ENCODE measurements around the gene TEX55. TPM values are rescaled to one million over a fixed set of nuclear protein-coding genes. Genes with fewer than 3 reads are reported as not detected.
"Not testable (repeated sequence)": the region's sequence is repeated elsewhere in the genome, so short reads cannot be mapped to it uniquely, and the experiment has no call there.

The TEX55 gene
- total RNA-seq, result not detected

DNA sequence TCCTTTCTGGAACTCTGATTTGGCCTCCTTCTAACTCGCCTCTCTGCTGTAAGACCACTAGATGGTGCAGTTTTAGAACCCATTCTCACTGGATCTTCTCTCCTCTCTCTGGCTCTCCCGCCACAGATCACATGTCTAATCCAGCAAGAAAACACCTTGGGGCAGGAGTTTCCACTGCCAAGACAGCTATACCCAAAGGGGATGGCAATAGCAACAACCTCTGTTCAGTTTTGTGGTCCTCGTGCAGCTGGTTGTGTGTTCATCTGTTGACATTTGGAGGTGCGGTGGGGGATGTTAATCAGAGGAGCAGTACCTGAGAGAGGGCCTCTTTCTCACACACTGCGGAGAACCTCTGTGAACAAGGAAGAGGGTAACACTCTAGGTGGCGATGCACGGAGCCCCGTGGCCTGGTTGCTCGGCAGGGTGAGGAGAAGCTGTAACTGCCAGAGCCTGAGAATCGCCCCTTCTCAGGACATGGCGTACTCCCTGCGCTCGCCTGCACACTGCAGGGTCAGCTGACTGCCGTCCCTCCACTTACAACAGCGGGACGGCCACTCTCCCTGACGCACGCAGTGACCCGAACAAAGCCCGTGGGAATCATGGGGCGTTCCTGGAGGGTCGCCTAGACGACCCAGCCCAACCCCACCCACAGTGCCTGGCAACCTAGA, at the start of gene TEX55:
Gene TEX55 (plus strand): TSS at position 666 of the 668 bp plus-strand sequence. CDS start 25 bp downstream, outside the sequence.
- Mint-ChIP-seq H3K36me3 (ENCODE audit: low read depth) (no peaks in the 10 kb centered on the region), H3K27ac (no peak within 1 kb of the TSS), H3K9me3 (no peaks in the 10 kb centered on the region), H3K4me1 (peaks cover 2% of the 10 kb centered on the region), H3K4me3 (no peak within 1 kb of the TSS), H3K27me3 (no peaks in the 10 kb centered on the region)
- CTCF ChIA-PET, result interaction anchor here (0.7 to 4.5 kb wide), 4 partner anchors 9 to 536 kb away, joined by 3 to 52 read pairs (median 4); partner anchors contain the start of gene B4GALT4
- POLR2A ChIA-PET, result no interaction called here
- DNase-seq, result no peak

DNA sequence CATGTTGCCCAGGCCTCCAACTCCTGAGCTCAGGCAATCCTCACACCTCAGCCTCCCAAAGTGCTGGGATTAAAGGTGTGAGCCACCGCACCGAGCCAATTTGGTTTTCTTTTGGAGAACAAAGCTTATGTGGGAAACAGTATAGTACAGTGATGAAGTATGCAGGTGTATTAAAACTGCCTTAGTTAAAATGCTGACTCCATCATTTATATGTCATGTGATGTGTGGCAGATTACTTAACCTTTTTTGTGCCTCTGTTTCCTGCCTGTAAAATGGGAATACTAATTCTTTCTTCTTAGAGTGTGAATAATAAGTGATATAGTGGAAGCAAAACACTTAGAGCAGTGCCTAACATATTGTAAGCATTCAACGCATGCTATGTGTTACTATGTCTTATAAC, 48.0 kb upstream of the TEX55 start:
- CTCF ChIA-PET, result interaction anchor here (0.7 to 10.0 kb wide), 7 partner anchors 26 to 583 kb away, joined by 3 to 160 read pairs (median 5); partner anchors contain the start of gene IGSF11

DNA sequence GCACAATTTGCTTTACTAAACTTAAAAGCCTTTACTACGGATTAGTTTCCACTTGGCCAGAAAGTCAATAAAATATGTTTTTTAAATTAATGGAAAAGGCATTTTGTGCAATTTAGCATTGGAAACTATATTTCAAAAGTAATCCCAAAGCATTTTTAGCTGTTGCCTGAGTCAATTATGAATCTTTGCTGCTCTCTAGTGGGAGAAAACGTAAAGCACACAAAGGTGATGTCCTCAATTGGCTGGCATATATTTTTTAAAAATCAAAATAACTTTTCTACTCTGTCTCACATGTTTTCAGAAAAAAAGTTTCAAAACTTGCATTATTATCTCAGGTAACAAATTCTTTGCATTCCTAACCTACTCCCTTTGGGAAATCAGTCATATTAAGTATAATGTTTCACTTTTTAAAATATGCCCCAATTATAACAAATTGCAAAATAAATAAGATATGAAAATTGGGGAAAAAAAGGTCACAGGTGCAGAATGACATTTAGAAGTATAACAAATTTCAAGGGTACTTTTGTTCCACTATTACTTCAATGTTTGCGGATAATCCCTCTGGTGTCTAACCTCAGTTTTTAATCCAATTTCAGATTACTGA, 47.2 kb upstream of the TEX55 start:
- Mint-ChIP-seq H3K9me3 (no peaks in the 10 kb centered on the region), H3K36me3 (ENCODE audit: low read depth) (no peaks in the 10 kb centered on the region), H3K4me3 (no peak overlapping the region), H3K27me3 (peaks cover 7% of the 10 kb centered on the region), H3K4me1 (no peaks in the 10 kb centered on the region), H3K27ac (no peak overlapping the region)
- CTCF ChIA-PET, result interaction anchor here (0.7 to 10.0 kb wide), 5 partner anchors 8 to 582 kb away, joined by 3 to 160 read pairs (median 5); partner anchors contain the start of gene IGSF11
- POLR2A ChIA-PET, result no interaction called here
- no peak for DNase-seq

More for the DNA sequence above, 48.0 kb upstream of the TEX55 start:
- no peak overlapping the region for H3K4me3 Mint-ChIP-seq
- no peaks in the 10 kb centered on the region for H3K4me1 Mint-ChIP-seq
- POLR2A ChIA-PET, result no interaction called here
- DNase-seq, result no peak
- no peaks in the 10 kb centered on the region for H3K9me3 Mint-ChIP-seq
- no peak overlapping the region for H3K27ac Mint-ChIP-seq
- no peaks in the 10 kb centered on the region for H3K36me3 Mint-ChIP-seq (ENCODE audit: low read depth)
- peaks cover 7% of the 10 kb centered on the region for H3K27me3 Mint-ChIP-seq

DNA sequence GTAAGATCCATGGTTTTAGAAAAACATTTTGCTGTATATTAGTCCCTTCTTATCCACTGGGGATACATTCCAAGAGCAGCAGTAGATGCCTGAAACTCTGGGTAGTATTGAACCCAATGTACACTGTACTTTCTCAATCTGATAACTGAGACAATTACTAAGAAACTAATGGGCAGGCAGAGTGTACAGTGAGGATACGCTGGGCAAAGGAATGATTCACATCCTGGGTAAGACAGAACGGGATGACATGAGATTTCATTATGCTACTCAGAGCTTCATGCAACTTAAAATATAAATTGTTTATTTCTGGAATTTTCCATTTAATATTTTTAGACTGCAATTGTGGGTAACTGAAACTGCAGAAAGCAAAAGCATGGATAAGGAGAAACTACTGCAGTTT, 46.2 kb upstream of the TEX55 start:
- ChIA-PET CTCF (interaction anchor here (0.7 to 10.0 kb wide), 3 partner anchors 9 to 217 kb away, joined by 3 to 160 read pairs (median 12); partner anchors contain the start of gene IGSF11), POLR2A (no interaction called here)
- no peaks in the 10 kb centered on the region for H3K9me3 Mint-ChIP-seq
- H3K36me3 Mint-ChIP-seq (ENCODE audit: low read depth), result no peaks in the 10 kb centered on the region
- no peak for DNase-seq
- H3K4me3 Mint-ChIP-seq, result no peak overlapping the region
- H3K4me1 Mint-ChIP-seq, result no peaks in the 10 kb centered on the region
- H3K27me3 Mint-ChIP-seq, result peaks cover 6% of the 10 kb centered on the region
- H3K27ac Mint-ChIP-seq, result no peak overlapping the region

DNA sequence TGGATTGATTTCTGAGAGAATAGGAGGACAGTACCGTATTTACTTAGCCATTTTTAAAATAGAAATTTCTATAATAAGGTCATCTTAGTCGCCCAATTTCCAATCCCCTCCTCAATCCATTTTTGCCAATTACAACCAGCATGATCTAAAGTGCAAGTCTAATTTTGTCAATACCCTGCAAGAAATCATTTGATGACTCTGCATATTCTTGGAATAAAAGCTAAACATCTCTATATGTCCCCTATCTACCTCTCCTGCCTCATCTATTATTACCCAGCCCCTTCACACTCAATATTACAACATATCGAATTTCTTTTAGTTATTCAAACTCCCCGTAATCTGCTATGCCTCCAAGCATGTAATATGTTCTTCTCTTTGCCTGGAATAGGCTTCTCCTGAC, 41.9 kb upstream of the TEX55 start:
- peaks cover 6% of the 10 kb centered on the region for H3K27me3 Mint-ChIP-seq
- CTCF ChIA-PET, result interaction anchor here (1.4 to 3.8 kb wide), 2 partner anchors 137 to 220 kb away, joined by 5 to 29 read pairs; partner anchors contain the start of gene B4GALT4
- H3K27ac Mint-ChIP-seq, result no peak overlapping the region
- H3K9me3 Mint-ChIP-seq, result no peaks in the 10 kb centered on the region
- H3K4me3 Mint-ChIP-seq, result no peak overlapping the region
- H3K36me3 Mint-ChIP-seq (ENCODE audit: low read depth), result no peaks in the 10 kb centered on the region
- H3K4me1 Mint-ChIP-seq, result no peaks in the 10 kb centered on the region
- DNase-seq, result no peak
- POLR2A ChIA-PET, result no interaction called here

DNA sequence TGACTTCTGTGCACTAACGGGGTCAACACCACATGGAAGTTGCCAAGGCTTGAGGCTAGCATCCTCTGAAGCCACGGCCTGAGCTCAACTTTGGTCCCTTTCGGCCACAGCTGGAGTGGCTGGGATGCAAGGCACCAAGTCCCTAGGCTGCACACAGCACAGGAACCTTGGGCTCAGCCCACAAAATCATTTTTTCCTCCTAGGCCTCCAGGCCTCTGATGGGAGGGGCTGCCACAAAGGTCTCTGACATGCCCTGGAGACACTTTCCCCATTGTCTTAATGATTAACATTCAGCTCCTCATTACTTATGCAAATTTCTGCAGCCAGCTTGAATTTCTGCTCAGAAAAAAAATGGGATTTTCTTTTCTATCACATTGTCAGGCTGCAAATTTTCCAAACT, 27.6 kb upstream of the TEX55 start:
- POLR2A ChIA-PET; H3K27me3 Mint-ChIP-seq; H3K27ac Mint-ChIP-seq; H3K4me3 Mint-ChIP-seq; H3K36me3 Mint-ChIP-seq (ENCODE audit: low read depth); CTCF ChIA-PET; DNase-seq; H3K4me1 Mint-ChIP-seq: not testable (repeated sequence)
- H3K9me3 Mint-ChIP-seq, result peaks cover 12% of the 10 kb centered on the region

DNA sequence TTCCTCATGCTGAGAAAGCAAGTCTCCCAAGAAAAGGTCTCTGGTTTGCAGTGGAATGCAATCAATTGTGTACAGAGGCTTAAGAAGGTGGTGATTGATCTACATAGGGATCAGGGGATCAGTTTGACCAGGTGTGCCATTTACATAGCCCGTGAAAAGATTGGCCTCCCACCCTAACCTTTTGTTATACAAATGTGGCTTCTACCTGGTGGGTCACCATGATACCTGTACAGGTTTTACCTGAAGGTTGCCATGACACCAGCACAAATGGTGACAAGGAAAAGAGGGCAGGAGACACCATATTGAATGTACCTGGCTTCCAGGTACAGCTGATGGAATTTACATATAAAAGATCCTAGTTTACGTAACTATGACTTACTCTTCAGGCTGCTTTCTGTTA, 25.5 kb upstream of the TEX55 start:
- no peak overlapping the region for H3K27ac Mint-ChIP-seq
- ChIA-PET POLR2A (no interaction called here), CTCF (no interaction called here)
- H3K27me3 Mint-ChIP-seq, result peaks cover 8% of the 10 kb centered on the region
- DNase-seq, result no peak
- H3K4me3 Mint-ChIP-seq, result no peak overlapping the region
- H3K4me1 Mint-ChIP-seq, result no peaks in the 10 kb centered on the region
- H3K9me3 Mint-ChIP-seq, result peaks cover 12% of the 10 kb centered on the region
- peaks cover 3% of the 10 kb centered on the region for H3K36me3 Mint-ChIP-seq (ENCODE audit: low read depth)

DNA sequence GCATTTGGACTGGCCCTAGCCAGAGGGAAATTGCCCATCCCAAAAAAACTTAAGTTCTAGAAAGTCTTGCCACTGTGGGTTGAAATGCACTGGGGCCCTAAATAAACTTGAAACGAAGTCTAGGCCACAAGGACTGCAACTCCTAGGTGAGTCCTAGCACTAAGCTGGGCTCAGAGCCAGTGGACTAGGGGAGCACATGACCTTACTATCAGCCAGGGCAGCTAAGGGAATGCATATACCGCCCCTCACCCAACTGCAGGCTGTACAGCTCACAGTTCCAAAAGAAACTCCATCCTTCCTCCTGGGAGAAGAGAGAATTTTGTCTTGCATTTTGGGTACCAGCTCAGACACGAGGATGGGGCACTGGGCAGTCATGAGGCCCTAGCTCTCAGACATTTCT, 23.6 kb upstream of the TEX55 start:
- H3K4me3 Mint-ChIP-seq, result no peak overlapping the region
- no peaks in the 10 kb centered on the region for H3K4me1 Mint-ChIP-seq
- H3K36me3 Mint-ChIP-seq (ENCODE audit: low read depth), result peaks cover 3% of the 10 kb centered on the region
- DNase-seq, result no peak
- CTCF ChIA-PET, result no interaction called here
- no peak overlapping the region for H3K27ac Mint-ChIP-seq
- POLR2A ChIA-PET, result no interaction called here
- peaks cover 10% of the 10 kb centered on the region for H3K9me3 Mint-ChIP-seq
- H3K27me3 Mint-ChIP-seq, result peaks cover 11% of the 10 kb centered on the region

DNA sequence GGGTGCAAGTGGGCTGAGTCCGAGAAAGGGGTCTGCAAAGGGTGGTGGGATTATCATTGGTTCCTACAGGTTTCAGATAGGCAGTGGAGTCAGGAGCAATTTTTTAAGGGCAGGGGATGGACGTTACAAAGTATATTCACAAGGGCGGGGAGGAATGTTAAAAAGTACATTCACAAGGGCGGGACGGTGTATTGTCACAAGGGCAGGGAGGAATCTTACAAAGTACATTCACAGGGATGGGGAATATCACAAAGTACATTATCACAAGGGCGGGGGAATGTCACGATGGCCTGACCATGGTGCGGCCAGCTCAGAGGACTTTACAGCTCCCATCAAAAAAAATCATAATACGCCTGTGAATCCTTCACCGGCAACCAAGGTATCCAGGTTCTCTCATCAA, 20.6 kb upstream of the TEX55 start:
- H3K4me3 Mint-ChIP-seq, result no peak overlapping the region
- H3K9me3 Mint-ChIP-seq, result no peaks in the 10 kb centered on the region
- no peak overlapping the region for H3K27ac Mint-ChIP-seq
- POLR2A ChIA-PET, result no interaction called here
- no peak for DNase-seq
- no peaks in the 10 kb centered on the region for H3K36me3 Mint-ChIP-seq (ENCODE audit: low read depth)
- CTCF ChIA-PET, result no interaction called here
- H3K27me3 Mint-ChIP-seq, result peaks cover 10% of the 10 kb centered on the region
- H3K4me1 Mint-ChIP-seq, result no peaks in the 10 kb centered on the region

DNA sequence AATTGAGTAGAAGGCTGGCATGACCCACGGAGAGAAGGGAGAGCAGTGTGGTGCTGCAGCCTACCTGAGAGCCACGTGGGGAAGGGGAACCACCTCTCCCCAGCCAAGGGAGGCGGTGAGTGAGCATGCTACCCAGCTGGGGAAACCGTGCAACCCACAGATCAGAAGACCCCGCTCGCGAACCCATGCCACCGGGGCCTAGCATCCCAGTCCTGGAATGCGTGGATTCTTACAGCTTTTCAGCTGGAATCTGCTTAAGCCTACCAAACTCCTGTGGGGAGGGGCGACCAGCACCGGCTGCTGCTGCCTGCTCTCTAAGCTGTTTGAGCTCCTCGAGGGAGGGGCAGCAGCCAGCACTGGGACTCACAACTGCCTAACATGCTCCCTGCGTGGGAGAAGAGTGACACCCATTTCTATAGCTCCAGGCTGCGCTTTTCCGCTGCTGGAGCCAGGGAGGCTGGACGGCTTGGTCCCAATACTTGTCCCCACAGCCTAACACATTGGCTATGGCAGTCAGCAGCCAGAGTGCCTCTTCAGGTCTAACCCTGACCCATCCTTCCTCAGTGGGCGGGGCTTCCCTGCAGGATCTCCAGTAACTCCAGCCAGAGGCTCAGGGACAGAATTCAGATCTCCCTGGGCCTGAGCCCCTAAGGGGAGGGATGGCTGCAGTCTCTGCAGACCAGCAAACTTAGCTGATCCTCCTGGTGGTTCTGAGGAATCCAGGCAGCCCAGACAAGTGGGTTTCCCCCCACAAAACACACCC, 20.0 kb upstream of the TEX55 start:
- no peak for DNase-seq
- ChIA-PET CTCF (no interaction called here), POLR2A (no interaction called here)
- H3K27ac Mint-ChIP-seq, result no peak overlapping the region
- no peak overlapping the region for H3K4me3 Mint-ChIP-seq
- H3K4me1 Mint-ChIP-seq, result no peaks in the 10 kb centered on the region
- no peaks in the 10 kb centered on the region for H3K9me3 Mint-ChIP-seq
- H3K36me3 Mint-ChIP-seq (ENCODE audit: low read depth), result no peaks in the 10 kb centered on the region
- peaks cover 12% of the 10 kb centered on the region for H3K27me3 Mint-ChIP-seq

DNA sequence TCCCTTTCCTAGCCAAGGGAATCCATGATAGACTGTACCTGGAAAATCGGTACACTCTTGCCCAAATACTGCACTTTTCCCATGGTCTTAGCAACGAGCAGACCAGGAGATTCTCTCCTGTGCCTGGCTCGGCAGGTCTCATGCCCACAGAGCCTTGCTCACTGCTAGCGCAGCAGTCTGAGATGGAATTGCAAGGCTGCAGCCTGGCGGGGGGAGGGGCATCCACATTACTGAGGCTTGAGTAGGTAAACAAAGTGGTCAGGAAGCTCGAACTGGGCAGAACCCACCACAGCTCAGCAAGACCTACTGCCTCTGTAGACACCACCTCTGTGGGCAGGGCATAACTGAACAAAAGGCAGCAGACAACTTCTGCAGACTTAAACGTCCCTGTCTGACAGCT, 15.7 kb upstream of the TEX55 start:
- peaks cover 28% of the 10 kb centered on the region for H3K27me3 Mint-ChIP-seq
- H3K9me3 Mint-ChIP-seq; H3K4me1 Mint-ChIP-seq; H3K4me3 Mint-ChIP-seq; H3K27ac Mint-ChIP-seq; H3K36me3 Mint-ChIP-seq (ENCODE audit: low read depth); DNase-seq; CTCF ChIA-PET; POLR2A ChIA-PET: not testable (repeated sequence)

DNA sequence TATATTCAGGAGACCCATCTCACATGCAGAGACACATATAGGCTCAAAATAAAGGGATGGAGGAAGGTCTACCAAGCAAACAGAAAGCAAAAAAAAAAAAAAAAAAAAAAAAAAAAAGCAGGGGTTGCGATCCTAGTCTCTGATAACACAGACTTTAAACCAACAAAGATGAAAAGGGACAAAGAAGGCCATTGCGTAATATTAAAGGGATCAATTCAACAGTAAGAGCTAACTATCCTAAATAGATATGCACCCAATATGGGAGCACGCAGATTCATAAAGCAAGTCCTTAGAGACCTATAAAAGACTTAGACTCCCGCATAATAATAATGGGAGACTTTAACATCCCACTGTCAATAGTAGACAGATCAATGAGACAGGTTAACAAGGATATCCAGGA, 13.7 kb upstream of the TEX55 start:
- H3K4me3 Mint-ChIP-seq; H3K36me3 Mint-ChIP-seq (ENCODE audit: low read depth); H3K4me1 Mint-ChIP-seq; POLR2A ChIA-PET; H3K27ac Mint-ChIP-seq; H3K9me3 Mint-ChIP-seq; CTCF ChIA-PET; DNase-seq: not testable (repeated sequence)
- H3K27me3 Mint-ChIP-seq, result peaks cover 24% of the 10 kb centered on the region

DNA sequence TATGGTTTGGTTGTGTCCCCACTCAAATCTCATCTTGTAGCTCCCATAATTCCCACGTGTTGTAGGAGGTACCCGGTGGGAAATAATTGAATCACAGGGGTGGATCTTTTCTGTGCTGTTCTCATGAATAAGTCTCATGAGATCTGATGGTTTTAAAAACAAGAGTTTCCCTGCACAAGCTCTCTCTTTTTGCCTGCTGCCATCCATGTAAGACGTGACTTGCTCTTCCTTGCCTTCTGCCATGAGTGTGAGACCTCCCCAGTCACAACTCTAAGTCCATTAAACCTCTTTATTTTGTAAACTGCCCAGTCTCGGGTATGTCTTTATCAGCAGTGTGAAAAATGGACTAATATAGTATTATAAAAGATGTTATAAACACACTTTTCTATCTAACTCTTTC, 6.6 kb upstream of the TEX55 start:
- CTCF ChIA-PET, result not testable (repeated sequence)

More for the DNA sequence above, 6.6 kb upstream of the TEX55 start:
- H3K4me3 Mint-ChIP-seq; H3K36me3 Mint-ChIP-seq (ENCODE audit: low read depth); H3K27ac Mint-ChIP-seq; POLR2A ChIA-PET; H3K27me3 Mint-ChIP-seq; H3K4me1 Mint-ChIP-seq; DNase-seq; H3K9me3 Mint-ChIP-seq: not testable (repeated sequence)
